Activated naive CD8-positive, alpha-beta T cell treated with anti-CD3 and anti-CD28 coated beads, Interleukin-2, amount 50 U/mL, for 24 hours (primary cell): Measurements from ENCODE around the gene LECT2.

Source experiments
- ATAC-seq: fragments of 150-1000 bp; cut with Tn5 transposase; one replicate; pipeline ENCODE4 v1.10.0; 2021
- DNase-seq: peaks from one replicate; pipeline ENCODE4 v3.0.0; 2021
- H3K27ac Mint-ChIP-seq: one replicate; pipeline ENCODE4 v1.8.0; 2021; ENCODE audit warnings: mild to moderate bottlenecking, mixed read lengths
- H3K27me3 Mint-ChIP-seq: one replicate; pipeline ENCODE4 v1.8.0; 2021; ENCODE audit warnings: mixed read lengths
- H3K36me3 Mint-ChIP-seq: one replicate; pipeline ENCODE4 v1.8.0; 2021; ENCODE audit warnings: low read depth, mixed read lengths
- H3K4me1 Mint-ChIP-seq: one replicate; pipeline ENCODE4 v1.8.0; 2021; ENCODE audit warnings: mixed read lengths
- H3K4me3 Mint-ChIP-seq: one replicate; pipeline ENCODE4 v1.8.0; 2021; ENCODE audit warnings: mild to moderate bottlenecking, moderate library complexity, mixed read lengths
- H3K9me3 Mint-ChIP-seq: one replicate; pipeline ENCODE4 v1.8.0; 2021; ENCODE audit warnings: mixed read lengths

LECT2 gene

DNA sequence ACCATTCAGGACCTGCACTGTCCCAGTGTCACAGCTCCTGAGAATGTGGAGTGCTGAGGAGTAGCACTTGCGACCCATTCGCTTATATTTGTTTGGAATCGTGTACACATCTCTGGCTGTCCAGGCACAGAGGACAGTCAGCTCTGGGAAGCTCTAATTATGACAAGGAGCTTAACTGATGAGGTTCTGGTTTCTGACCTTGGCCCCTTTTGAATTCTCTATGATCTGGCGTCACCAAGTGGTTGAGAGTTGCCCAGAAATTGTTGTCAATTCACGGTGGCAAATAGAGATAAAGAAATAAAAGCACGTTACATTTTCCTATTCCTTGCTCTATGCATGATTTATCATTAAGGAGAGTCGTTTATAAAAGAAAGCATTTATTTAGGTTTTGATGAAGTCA is 34.9 kb upstream of the LECT2 start:
- H3K36me3 Mint-ChIP-seq: no peaks in the 10 kb centered on the region
- no peak overlapping the region for H3K27ac Mint-ChIP-seq
- H3K4me3 Mint-ChIP-seq: no peak overlapping the region
- peaks cover 14% of the 10 kb centered on the region for H3K27me3 Mint-ChIP-seq
- H3K4me1 Mint-ChIP-seq: no peaks in the 10 kb centered on the region
- no peaks in the 10 kb centered on the region for H3K9me3 Mint-ChIP-seq
- no peak for DNase-seq
- ATAC-seq: no peak

DNA sequence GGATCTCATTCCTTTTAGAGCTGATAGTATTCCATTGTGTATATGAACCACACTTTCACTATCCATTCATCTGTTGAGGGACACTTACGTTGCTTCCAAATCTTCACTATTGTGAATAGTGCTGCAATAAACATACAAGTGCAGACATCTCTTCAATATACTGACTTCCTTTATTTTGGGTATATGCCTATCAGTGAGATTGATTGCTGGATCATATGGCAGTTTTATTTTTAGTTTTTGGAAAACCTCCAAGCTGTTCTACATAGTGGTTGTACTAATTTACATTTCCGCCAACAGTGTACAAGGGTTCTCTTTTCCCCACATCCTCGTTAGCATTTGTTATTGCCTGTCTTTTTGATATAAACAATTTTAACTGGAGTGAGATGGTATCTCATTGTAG is 33.8 kb upstream of the LECT2 start:
- H3K36me3 Mint-ChIP-seq: no peaks in the 10 kb centered on the region
- no peak overlapping the region for H3K27ac Mint-ChIP-seq
- DNase-seq (no peak), ATAC-seq (no peak)
- no peak overlapping the region for H3K4me3 Mint-ChIP-seq
- no peaks in the 10 kb centered on the region for H3K4me1 Mint-ChIP-seq
- no peaks in the 10 kb centered on the region for H3K9me3 Mint-ChIP-seq
- peaks cover 13% of the 10 kb centered on the region for H3K27me3 Mint-ChIP-seq

- no peaks in the 10 kb centered on the region for H3K36me3 Mint-ChIP-seq
- no peaks in the 10 kb centered on the region for H3K9me3 Mint-ChIP-seq
- H3K27ac Mint-ChIP-seq: no peak overlapping the region
- H3K4me3 Mint-ChIP-seq: no peak overlapping the region
- H3K27me3 Mint-ChIP-seq: peaks cover 13% of the 10 kb centered on the region
- DNase-seq (no peak), ATAC-seq (no peak)
- H3K4me1 Mint-ChIP-seq: no peaks in the 10 kb centered on the region
These were observed 32.2 kb upstream of the LECT2 start for GRCh38 chr5:135986891-135987401.

DNA sequence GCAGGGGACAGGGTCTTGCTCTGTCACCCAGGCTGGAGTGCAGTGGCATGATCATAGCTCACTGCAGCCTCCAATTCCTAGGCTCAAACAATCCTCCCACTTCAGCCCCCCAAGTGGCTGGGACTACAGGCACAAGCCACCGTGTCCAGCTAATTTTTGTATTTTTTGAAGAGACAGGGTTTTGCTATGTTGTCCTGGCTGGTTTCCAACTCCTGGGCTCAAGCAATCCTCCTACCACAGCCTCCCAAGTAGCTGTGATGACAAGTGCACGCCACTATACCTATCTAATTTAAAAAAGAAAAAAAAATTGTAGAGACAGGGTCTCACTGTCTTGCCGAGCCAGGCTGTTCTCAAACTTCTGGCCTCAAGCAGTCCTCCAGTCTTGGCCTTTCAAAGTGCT is 31.6 kb upstream of the LECT2 start:
- Mint-ChIP-seq H3K27me3 (peaks cover 13% of the 10 kb centered on the region), H3K36me3 (no peaks in the 10 kb centered on the region), H3K9me3 (no peaks in the 10 kb centered on the region), H3K4me3 (no peak overlapping the region), H3K4me1 (no peaks in the 10 kb centered on the region), H3K27ac (no peak overlapping the region)
- no peak for DNase-seq
- no peak for ATAC-seq

GRCh38 chr5:135985951-135986350 is 31.2 kb upstream of the LECT2 start:
- H3K27me3 Mint-ChIP-seq: peaks cover 13% of the 10 kb centered on the region
- ATAC-seq (no peak), DNase-seq (no peak)
- no peaks in the 10 kb centered on the region for H3K4me1 Mint-ChIP-seq
- H3K9me3 Mint-ChIP-seq: no peaks in the 10 kb centered on the region
- H3K36me3 Mint-ChIP-seq: no peaks in the 10 kb centered on the region
- no peak overlapping the region for H3K27ac Mint-ChIP-seq
- H3K4me3 Mint-ChIP-seq: no peak overlapping the region

- no peaks in the 10 kb centered on the region for H3K36me3 Mint-ChIP-seq
- H3K27ac Mint-ChIP-seq: no peak overlapping the region
- DNase-seq (no peak), ATAC-seq (no peak)
- no peaks in the 10 kb centered on the region for H3K9me3 Mint-ChIP-seq
- H3K4me1 Mint-ChIP-seq: no peaks in the 10 kb centered on the region
- no peak overlapping the region for H3K4me3 Mint-ChIP-seq
- peaks cover 25% of the 10 kb centered on the region for H3K27me3 Mint-ChIP-seq
These were observed 25.8 kb upstream of the LECT2 start for GRCh38 chr5:135980620-135981019.

- no peak overlapping the region for H3K4me3 Mint-ChIP-seq
- H3K27ac Mint-ChIP-seq: no peak overlapping the region
- no peaks in the 10 kb centered on the region for H3K36me3 Mint-ChIP-seq
- H3K27me3 Mint-ChIP-seq: peaks cover 32% of the 10 kb centered on the region
- DNase-seq (no peak), ATAC-seq (no peak)
- no peaks in the 10 kb centered on the region for H3K4me1 Mint-ChIP-seq
- no peaks in the 10 kb centered on the region for H3K9me3 Mint-ChIP-seq
These were observed 24.7 kb upstream of the LECT2 start for GRCh38 chr5:135979510-135979909.

DNA sequence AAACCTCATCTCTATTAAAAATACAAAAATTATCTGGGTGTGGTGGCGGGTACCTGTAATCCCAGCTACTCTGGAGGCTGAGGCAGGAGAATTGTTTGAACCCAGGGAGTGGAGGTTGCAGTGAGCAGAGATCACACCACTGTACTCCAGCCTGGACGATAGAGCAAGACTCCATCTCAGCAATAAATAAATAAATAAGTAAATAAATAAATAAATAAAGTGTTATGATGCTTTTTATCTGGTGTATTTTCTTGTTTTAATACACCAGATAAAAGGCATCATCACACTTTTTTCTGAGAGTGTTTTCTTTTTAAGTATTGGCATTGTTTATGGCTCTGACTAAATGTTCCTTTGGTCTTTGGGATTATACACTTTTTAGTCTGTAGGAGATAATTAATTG is 24.2 kb upstream of the LECT2 start:
- DNase-seq: no peak
- Mint-ChIP-seq H3K9me3 (no peaks in the 10 kb centered on the region), H3K27me3 (peaks cover 36% of the 10 kb centered on the region), H3K27ac (no peak overlapping the region), H3K4me3 (no peak overlapping the region), H3K4me1 (no peaks in the 10 kb centered on the region), H3K36me3 (no peaks in the 10 kb centered on the region)
- no peak for ATAC-seq

DNA sequence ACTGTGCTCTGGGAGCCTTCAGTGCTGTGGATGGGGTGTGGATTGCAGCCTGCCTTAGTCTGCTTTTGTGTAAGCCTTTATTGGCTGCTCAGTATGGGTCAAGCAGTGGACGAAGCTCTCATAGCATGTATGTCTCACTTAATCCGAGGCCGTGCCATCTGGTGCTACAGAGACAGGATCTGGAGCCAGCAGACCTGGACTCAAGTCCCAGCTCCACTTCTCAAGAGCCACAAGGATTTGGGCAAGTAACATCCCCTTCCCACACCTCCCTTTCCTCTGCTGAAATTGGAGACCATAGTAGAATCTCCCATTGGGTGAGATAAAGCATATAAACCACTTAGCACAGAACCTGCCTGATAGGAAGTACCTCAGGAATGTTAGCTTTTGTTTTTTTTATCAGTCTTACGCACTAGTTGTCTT is 23.4 kb upstream of the LECT2 start:
- DNase-seq: no peak
- no peaks in the 10 kb centered on the region for H3K4me1 Mint-ChIP-seq
- H3K27me3 Mint-ChIP-seq: peaks cover 44% of the 10 kb centered on the region
- no peaks in the 10 kb centered on the region for H3K36me3 Mint-ChIP-seq
- no peak overlapping the region for H3K27ac Mint-ChIP-seq
- no peak for ATAC-seq
- H3K9me3 Mint-ChIP-seq: no peaks in the 10 kb centered on the region
- H3K4me3 Mint-ChIP-seq: no peak overlapping the region

- peak; percentile 80 for ATAC-seq
- Mint-ChIP-seq H3K4me3 (no peak overlapping the region), H3K27me3 (peaks cover 44% of the 10 kb centered on the region), H3K36me3 (no peaks in the 10 kb centered on the region), H3K9me3 (no peaks in the 10 kb centered on the region), H3K27ac (no peak overlapping the region), H3K4me1 (no peaks in the 10 kb centered on the region)
- peak; percentile 53 for DNase-seq
These were observed 22.7 kb upstream of the LECT2 start for GRCh38 chr5:135977375-135977928.

- Mint-ChIP-seq H3K4me1 (no peaks in the 10 kb centered on the region), H3K4me3 (no peak overlapping the region), H3K36me3 (no peaks in the 10 kb centered on the region), H3K9me3 (peaks cover 6% of the 10 kb centered on the region), H3K27me3 (peaks cover 50% of the 10 kb centered on the region), H3K27ac (no peak overlapping the region)
- no peak for ATAC-seq
- DNase-seq: no peak
These were observed 21.4 kb upstream of the LECT2 start for GRCh38 chr5:135976216-135976615.

DNA sequence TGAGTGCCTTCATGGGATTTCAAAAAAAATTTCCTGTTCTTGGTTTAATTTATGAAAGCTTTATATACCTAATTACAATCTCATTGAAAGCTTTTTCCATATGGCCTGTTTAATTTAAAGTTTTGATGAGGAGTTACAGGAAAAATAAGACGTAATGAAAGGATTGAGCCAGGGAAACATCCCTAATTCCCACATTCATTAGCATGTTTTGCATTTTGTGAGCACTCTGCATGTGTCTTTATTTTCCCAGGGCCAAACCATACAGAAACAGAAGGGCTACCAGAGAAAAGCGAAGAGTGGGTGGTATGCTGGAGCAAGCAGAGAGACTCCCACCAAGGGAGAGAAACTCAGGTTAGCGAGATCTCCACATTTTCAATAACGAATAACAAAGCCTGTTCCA is 20.3 kb upstream of the LECT2 start:
- no peak for ATAC-seq
- Mint-ChIP-seq H3K36me3 (peaks cover 2% of the 10 kb centered on the region), H3K27ac (no peak overlapping the region)

DNA sequence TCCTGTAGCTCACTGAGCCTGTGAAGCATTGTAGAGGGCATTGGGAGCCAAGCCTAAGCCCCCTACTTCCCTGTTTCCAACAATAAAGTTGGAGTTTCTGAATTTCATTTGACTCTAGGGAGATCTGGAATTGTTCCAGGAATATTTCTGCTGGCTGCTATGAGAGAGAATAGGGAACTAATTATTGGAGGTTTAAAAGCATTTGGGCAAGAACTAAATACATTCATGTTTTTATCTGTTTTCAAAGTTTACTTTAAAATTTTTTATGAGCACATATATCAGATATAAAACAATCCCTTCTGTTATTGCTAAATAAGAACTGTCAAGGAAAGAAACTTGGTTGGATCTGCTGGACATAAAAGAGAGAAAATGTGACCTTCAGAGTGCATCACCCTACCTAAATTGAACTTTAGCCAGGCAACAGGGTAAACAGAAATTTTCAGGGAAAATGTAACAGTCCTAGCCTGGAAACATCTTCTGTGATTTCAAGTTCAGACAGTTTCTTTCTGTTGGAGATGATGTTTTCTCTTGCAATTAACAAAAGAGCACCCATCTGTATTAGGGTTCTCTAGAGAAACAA is 19.3 kb upstream of the LECT2 start:
- ATAC-seq (no peak), DNase-seq (no peak)
- Mint-ChIP-seq H3K36me3 (peaks cover 2% of the 10 kb centered on the region), H3K4me1 (no peaks in the 10 kb centered on the region), H3K27me3 (peaks cover 46% of the 10 kb centered on the region), H3K27ac (no peak overlapping the region), H3K4me3 (no peak overlapping the region), H3K9me3 (peaks cover 11% of the 10 kb centered on the region)

More for the DNA sequence above, 20.3 kb upstream of the LECT2 start:
- Mint-ChIP-seq H3K9me3 (peaks cover 11% of the 10 kb centered on the region), H3K4me3 (no peak overlapping the region), H3K4me1 (no peaks in the 10 kb centered on the region), H3K27me3 (peaks cover 51% of the 10 kb centered on the region)
- no peak for DNase-seq

- Mint-ChIP-seq H3K4me3 (no peak overlapping the region), H3K27ac (no peak overlapping the region), H3K36me3 (peaks cover 2% of the 10 kb centered on the region), H3K27me3 (peaks cover 46% of the 10 kb centered on the region), H3K4me1 (no peaks in the 10 kb centered on the region), H3K9me3 (peaks cover 11% of the 10 kb centered on the region)
- no peak for ATAC-seq
- no peak for DNase-seq
These were observed 18.7 kb upstream of the LECT2 start for GRCh38 chr5:135973323-135974020.

DNA sequence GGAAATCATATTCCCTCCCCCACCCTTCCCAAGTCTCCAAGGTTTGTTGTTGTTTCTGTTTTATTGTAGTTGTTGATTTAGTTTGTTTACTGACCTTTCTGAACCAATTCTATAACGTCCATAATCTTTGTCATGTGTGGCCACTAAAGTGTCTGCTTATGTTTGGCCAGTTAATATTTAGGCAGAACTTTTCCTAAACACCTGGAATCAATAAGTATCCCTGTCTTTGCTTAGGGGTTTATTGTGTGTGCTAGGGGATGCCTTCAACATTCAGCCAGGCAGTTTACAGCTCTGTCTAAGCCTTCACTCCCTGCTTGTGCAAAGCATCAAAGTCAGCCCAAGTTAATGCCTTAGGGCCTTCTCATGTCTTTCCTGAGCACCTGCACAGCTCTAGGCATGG is 16.9 kb upstream of the LECT2 start:
- Mint-ChIP-seq H3K4me1 (no peaks in the 10 kb centered on the region), H3K36me3 (peaks cover 2% of the 10 kb centered on the region), H3K9me3 (peaks cover 11% of the 10 kb centered on the region), H3K27ac (no peak overlapping the region), H3K27me3 (peaks cover 42% of the 10 kb centered on the region), H3K4me3 (no peak overlapping the region)
- ATAC-seq (no peak), DNase-seq (no peak)
